Immature natural killer cell (primary cell): ENCODE data around the gene AAMDC. TPM values are rescaled to one million over a fixed set of nuclear protein-coding genes. Genes with fewer than 3 reads are reported as not detected.
"Not testable (repeated sequence)": the region's sequence is repeated elsewhere in the genome, so short reads cannot be mapped to it uniquely, and the experiment has no call there.

Experiments
- DNase-seq, 3 donors: peaks; one replicate each; pipeline ENCODE4 v3.0.0; 2022; ENCODE audit warnings: mixed read lengths in 1 of 3
- H3K27ac Mint-ChIP-seq, 6 donors: one replicate each; pipeline ENCODE4 v1.8.0; 2020; ENCODE audit warnings: mixed read lengths in 6 of 6, mild to moderate bottlenecking in 5 of 6, inconsistent platforms in 4 of 6, moderate library complexity in 3 of 6
- H3K27me3 Mint-ChIP-seq, 3 donors: one replicate each; pipeline ENCODE4 v1.8.0; 2020 to 2021; ENCODE audit warnings: low read depth in 3 of 3, mild to moderate bottlenecking in 3 of 3, mixed read lengths in 3 of 3, moderate library complexity in 3 of 3, inconsistent platforms in 1 of 3
- H3K36me3 Mint-ChIP-seq, 3 donors: one replicate each; pipeline ENCODE4 v1.8.0; 2020; ENCODE audit warnings: mixed read lengths in 3 of 3, inconsistent platforms in 2 of 3, mild to moderate bottlenecking in 2 of 3
- H3K4me1 Mint-ChIP-seq, 2 donors: one replicate each; pipeline ENCODE4 v1.8.0; 2020; ENCODE audit warnings: inconsistent platforms in 2 of 2, mild to moderate bottlenecking in 2 of 2, mixed read lengths in 2 of 2, moderate library complexity in 1 of 2
- H3K4me3 Mint-ChIP-seq, 5 donors: one replicate each; pipeline ENCODE4 v1.8.0; 2020; ENCODE audit warnings: mild to moderate bottlenecking in 5 of 5, mixed read lengths in 5 of 5, inconsistent platforms in 3 of 5, moderate library complexity in 3 of 5
- H3K9me3 Mint-ChIP-seq, 6 donors: one replicate each; pipeline ENCODE4 v1.8.0; 2020; ENCODE audit warnings: mild to moderate bottlenecking in 6 of 6, mixed read lengths in 6 of 6, inconsistent platforms in 4 of 6, moderate library complexity in 3 of 6
- polyA plus RNA-seq, 3 donors: library from polyadenylated mRNA; unstranded; fragments of 300-500 nt; fragmentation: Illumina TruSeq; gene quantifications; one replicate each; pipeline ENCODE4 v1.2.3, GENCODE V29; 2021

Gene AAMDC
- polyA plus RNA-seq, 3 donors from 2014 or later, result 14.8 to 23.7 (median 18.1) TPM

DNA sequence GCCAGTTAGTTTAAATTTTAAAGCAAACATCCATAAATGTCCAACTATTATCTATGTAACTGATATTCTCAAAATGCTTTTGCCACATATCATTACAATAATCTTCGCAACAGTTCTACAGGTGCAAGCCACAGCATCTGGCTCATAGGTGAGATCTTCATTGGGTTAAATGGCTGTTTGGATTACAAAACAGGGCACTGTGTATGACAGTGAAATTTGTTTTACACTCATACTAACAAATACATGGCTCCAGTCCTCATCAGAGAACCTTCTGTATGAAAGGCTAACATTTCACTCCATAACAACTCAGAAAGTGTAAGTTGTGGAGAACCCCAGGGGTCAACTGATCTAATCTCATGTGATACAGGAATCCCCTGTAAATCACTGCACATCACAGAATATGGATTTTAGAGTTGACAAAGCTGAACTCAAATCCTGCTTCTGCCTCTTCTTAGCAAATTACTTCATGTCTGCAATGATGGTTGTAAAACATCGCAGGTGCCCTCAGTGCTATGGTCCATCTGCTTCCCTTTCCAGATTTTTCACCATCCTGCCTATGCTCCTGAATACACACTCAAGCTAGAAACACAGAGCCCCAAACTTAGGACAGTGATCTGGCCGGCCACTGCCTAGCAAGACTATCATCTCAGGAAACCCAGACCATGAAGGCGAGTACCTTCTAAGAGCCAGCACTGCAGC lies 92.8 kb downstream of the AAMDC start:
- H3K9me3 Mint-ChIP-seq, H3K4me3 Mint-ChIP-seq, H3K27ac Mint-ChIP-seq, DNase-seq, H3K27me3 Mint-ChIP-seq, H3K4me1 Mint-ChIP-seq: not testable (repeated sequence)
- peaks cover 3 to 42% (median 10%) of the 10 kb centered on the region in 3 donors for H3K36me3 Mint-ChIP-seq

GRCh38 chr11:77914307-77914791 lies 93.4 kb downstream of the AAMDC start:
- not testable (repeated sequence) for H3K27ac Mint-ChIP-seq, DNase-seq, H3K4me3 Mint-ChIP-seq, H3K27me3 Mint-ChIP-seq, H3K9me3 Mint-ChIP-seq, H3K4me1 Mint-ChIP-seq
- H3K36me3 Mint-ChIP-seq, result peaks cover 3 to 36% (median 10%) of the 10 kb centered on the region in 3 donors

DNA sequence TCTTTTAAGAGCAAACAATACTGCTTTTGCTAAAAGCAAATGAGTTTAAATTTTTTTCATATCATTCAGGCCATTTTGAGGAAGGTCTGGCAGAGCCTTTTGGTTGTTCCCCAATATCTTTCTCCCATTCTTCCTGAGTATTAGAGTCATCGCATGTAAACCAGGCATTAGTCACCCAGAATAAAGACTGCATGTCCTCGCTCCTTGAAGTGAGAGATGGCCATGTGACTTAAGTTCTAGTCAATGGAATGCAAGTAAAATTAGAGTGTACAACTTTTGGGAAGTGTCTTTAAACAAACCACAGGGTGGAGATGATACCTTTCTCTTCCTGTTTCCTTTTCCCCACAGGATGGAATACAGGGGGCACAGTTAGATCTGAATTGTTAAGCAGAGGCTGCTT lies 96.8 kb downstream of the AAMDC start:
- peaks cover 3 to 23% (median 10%) of the 10 kb centered on the region in 3 donors for H3K36me3 Mint-ChIP-seq
- H3K4me3 Mint-ChIP-seq, DNase-seq, H3K4me1 Mint-ChIP-seq, H3K9me3 Mint-ChIP-seq, H3K27ac Mint-ChIP-seq, H3K27me3 Mint-ChIP-seq: not testable (repeated sequence)

Other genes with a start within 250 kb of the AAMDC start
- 1 to 10 TPM in 1 of 3 donors, under 1 TPM in 2; 0.58 to 1.1 (median 0.78) TPM for gene AQP11, start 231.2 kb upstream of the AAMDC start, polyA plus RNA-seq
- 100 to 1,000 TPM in 1 of 3 donors, 10 to 100 TPM in 2; 74.7 to 120 (median 82.0) TPM for gene CLNS1A, start 183.3 kb upstream of the AAMDC start, polyA plus RNA-seq
- 10 to 100 TPM; 16.4 to 50.2 (median 37.0) TPM for gene RSF1, start 422 bp upstream of the AAMDC start, polyA plus RNA-seq
- 10 to 100 TPM; 27.1 to 57.8 (median 42.4) TPM for gene INTS4, start 173.5 kb downstream of the AAMDC start, polyA plus RNA-seq
- under 1 TPM in 1 of 3 donors, not detected in 2; 0.82 TPM for gene KCTD14, start 202.1 kb downstream of the AAMDC start, polyA plus RNA-seq
- gene THRSP, start 242.7 kb downstream of the AAMDC start, polyA plus RNA-seq, result under 1 TPM in 1 of 3 donors, not detected in 2; 0.18 TPM